HG02798 (cell line): Measurements from ENCODE around the gene PTK6.

Source experiments
- ATAC-seq: cut with Tn5 transposase; IDR thresholded peaks from one replicate; pipeline ENCODE4 v1.9.1; 2021; ENCODE audit warnings: mild to moderate bottlenecking; ENCODE audit not compliant: unreplicated experiment, poor library complexity

The PTK6 gene

DNA sequence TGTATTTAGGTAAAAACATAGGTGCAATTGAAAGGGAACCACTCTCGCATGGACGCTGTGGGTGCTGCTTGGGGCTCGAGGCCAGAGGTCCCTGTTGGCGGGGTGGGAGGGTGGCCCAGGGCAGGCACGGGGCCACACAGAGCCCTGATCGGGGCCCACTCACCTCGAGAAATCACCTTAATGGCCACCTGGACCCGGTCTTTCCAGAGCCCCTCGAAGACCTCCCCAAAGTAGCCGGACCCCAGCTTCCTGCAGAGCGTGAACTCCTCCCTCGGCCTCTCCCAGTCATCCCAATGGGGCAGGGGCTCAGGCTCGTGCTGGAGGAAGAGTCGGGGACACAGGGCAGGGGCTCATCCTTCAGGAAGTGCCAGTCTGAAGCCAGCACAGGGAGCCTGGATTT is 3.8 kb downstream of the PTK6 start:
- no peak for ATAC-seq

- ATAC-seq = no peak
Observed at GRCh38 chr20:63532449-63532971, 4.7 kb downstream of the PTK6 start.

GRCh38 chr20:63531686-63532448 is 5.3 kb downstream of the PTK6 start:
- no peak for ATAC-seq

- ATAC-seq = no peak
Observed at GRCh38 chr20:63530788-63531160, 6.4 kb downstream of the PTK6 start.

- no peak for ATAC-seq
Observed at GRCh38 chr20:63529861-63530787, 7.1 kb downstream of the PTK6 start.

DNA sequence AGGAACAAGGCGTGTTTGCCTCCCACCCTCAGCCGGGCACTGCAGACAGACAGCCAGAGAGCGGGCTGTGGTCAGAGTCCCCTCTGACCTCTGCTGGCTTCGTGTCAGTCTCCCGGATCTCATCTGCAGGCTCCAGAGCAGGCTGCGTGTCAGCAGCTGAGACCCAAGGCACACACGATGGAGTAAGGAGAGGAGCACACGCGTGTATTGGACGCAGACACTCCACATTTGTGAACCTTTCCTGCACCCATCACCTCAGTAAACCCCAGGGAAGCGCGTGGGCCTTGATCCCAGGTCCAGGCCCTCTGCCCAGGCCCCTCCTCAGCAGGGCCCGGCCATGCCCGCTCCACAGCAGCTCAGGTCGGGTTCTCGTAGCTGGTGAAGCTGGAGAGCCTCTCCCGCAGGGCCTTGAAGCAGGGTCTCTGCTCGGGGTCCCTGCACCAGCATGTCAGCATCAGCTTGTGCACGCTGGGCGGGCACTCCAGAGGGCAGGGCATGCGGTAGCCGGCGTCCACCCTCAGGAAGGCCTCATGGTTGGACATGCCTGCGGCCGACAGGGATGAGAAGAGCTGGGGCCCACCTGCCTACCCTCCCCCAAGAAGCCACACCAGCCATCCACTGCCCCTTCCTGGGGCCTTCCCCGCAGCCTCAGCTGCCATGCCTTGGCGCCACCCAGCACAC is 7.9 kb downstream of the PTK6 start:
- no peak for ATAC-seq

- ATAC-seq = no peak
Observed at GRCh38 chr20:63527184-63527583, 10.0 kb downstream of the PTK6 start.

GRCh38 chr20:63525971-63526370 is 11.2 kb downstream of the PTK6 start:
- no peak for ATAC-seq

- no peak for ATAC-seq
Observed at GRCh38 chr20:63525185-63525584, 12.0 kb downstream of the PTK6 start.

GRCh38 chr20:63522981-63523611 is 14.1 kb downstream of the PTK6 start:
- ATAC-seq = no peak

GRCh38 chr20:63522091-63522868 is 14.9 kb downstream of the PTK6 start:
- no peak for ATAC-seq

- no peak for ATAC-seq
Observed at GRCh38 chr20:63521602-63522001, 15.6 kb downstream of the PTK6 start.

DNA sequence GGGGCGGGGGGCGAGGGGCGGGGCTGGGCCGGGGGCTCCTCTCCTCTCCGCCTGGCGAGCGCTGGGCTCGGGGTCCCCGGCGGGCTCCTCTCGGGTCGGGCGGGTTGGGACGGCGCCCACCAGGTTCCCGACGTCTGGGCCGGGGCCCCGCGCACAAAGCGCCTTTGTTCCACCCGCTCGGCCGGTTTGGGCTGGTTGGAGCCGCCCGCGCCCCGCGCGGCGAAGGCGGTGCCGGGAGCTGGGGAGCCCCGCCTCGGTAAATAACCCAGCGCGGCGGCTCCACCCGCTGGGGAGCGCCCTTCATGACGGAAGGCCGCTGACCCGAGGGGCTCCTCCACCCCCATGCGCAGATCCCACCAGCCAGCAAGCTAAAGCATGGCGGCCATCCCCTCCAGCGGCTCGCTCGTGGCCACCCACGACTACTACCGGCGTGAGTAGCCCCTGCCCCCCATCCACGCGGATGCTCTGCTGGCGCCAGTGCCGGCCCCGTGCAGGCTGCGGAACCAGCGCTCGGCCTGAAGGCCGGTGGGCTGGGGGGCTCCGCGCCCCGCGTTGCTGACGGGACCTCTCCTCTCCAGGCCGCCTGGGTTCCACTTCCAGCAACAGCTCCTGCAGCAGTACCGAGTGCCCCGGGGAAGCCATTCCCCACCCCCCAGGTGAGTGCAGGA is 16.1 kb downstream of the PTK6 start:
- ATAC-seq = peak; percentile 41

- ATAC-seq = peak; percentile 87
Observed at GRCh38 chr20:63520504-63520933, 16.7 kb downstream of the PTK6 start, which contains the start of gene PPDPF. Gene PPDPF (plus strand): TSS chr20:63520765. CDS start chr20:63521309, 544 bp downstream.

DNA sequence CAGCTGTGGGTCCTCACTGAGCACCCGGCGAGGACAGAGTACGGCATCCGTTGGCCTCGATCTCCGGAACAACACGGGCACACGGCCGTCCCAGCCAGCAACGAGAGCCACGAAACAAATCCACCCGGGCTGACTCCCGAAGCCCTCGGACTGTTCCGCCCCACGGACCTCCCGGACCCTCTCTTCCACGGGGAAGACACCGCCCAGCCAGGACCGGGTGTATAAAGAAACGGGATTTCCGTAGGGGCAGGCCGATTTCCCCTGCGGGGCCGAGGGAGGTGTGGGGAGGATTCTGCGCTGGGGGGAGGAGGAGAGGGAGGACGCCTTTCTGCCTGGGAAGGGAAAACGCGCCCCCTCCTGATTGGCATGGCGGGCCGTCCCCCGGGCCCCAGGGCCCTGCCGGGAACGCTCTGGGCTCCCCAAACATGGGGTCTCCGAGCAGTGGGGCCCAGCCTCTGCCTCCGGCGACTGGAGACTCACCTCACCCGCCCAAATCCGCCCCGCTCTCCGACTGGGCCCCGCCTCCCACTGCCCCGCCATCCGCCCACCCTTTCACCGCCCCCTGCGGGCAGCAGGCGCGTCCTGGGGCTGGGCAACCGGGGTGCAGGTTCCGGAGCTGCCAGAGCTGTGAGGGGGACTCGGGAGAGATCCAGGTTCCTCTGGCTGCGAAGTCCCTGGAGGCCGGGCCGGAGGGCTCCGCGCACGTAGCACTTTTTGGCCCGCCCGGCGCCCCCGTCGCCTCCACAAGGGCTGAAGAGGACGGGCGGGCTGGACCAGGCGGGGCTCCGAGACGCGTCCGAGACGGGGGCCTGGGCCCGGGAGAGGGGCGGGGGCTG is 17.3 kb downstream of the PTK6 start:
- ATAC-seq = peak; percentile 34

DNA sequence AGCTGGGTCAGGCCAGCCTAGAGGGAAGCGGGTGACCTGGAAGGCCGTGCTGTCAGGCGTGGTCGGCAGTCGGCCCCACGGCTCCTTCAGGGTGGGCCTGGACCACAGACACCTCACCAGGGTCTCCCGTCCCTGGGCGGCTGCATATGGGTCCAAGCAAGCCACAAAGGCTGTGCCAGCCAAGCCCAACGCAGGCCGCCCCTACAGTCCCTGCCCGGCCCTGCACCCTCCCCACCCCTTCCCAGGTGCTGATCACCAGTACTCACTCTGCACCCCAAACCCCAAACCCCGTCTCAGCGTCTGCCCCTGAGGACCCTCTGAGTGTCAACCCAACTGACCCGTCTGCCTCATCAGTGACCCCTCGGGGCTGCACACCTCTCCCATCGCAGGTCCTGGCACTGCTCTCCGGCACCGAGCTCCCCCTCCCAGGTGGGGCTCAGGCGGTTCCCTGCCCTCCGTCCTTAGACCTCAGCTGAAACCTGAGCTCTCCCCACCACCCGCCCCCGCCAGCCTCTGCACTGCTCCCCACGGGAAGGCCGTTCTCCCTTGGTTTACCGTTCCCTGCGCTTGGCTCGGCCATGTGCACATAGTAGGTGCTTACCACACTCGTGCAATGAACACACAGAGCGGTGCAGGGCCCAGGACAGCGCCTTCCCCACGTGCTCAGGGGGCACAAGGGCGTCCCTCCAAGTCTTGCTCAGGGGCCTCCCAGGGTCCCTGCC is 18.1 kb downstream of the PTK6 start:
- no peak for ATAC-seq

GRCh38 chr20:63518351-63518861 is 18.8 kb downstream of the PTK6 start:
- ATAC-seq = no peak
